HG02571 (cell line): Measurements from ENCODE around the gene ZNF786.
"Not testable (repeated sequence)": the region's sequence is repeated elsewhere in the genome, so short reads cannot be mapped to it uniquely, and the experiment has no call there.

Experiments
- ATAC-seq: cut with Tn5 transposase; IDR thresholded peaks from one replicate; pipeline ENCODE4 v1.9.1; 2021; ENCODE audit warnings: mild to moderate bottlenecking, moderate library complexity; ENCODE audit not compliant: unreplicated experiment

Gene ZNF786, protein sequence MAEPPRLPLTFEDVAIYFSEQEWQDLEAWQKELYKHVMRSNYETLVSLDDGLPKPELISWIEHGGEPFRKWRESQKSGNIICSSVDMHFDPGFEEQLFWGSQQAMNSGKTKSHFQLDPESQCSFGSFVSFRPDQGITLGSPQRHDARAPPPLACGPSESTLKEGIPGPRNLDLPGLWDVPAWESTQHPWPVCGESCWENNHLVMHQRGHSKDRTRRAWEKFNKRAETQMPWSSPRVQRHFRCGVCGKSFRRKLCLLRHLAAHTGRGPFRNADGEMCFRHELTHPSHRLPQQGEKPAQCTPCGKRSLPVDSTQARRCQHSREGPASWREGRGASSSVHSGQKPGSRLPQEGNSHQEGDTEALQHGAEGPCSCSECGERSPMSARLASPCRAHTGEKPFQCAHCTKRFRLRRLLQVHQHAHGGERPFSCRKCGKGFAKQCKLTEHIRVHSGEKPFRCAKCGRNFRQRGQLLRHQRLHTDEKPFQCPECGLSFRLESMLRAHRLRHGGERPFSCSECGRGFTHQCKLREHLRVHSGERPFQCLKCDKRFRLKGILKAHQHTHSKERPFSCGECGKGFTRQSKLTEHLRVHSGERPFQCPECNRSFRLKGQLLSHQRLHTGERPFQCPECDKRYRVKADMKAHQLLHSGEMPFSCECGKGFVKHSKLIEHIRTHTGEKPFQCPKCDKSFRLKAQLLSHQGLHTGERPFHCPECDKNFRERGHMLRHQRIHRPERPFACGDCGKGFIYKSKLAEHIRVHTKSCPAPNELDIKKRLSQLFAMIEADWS

DNA sequence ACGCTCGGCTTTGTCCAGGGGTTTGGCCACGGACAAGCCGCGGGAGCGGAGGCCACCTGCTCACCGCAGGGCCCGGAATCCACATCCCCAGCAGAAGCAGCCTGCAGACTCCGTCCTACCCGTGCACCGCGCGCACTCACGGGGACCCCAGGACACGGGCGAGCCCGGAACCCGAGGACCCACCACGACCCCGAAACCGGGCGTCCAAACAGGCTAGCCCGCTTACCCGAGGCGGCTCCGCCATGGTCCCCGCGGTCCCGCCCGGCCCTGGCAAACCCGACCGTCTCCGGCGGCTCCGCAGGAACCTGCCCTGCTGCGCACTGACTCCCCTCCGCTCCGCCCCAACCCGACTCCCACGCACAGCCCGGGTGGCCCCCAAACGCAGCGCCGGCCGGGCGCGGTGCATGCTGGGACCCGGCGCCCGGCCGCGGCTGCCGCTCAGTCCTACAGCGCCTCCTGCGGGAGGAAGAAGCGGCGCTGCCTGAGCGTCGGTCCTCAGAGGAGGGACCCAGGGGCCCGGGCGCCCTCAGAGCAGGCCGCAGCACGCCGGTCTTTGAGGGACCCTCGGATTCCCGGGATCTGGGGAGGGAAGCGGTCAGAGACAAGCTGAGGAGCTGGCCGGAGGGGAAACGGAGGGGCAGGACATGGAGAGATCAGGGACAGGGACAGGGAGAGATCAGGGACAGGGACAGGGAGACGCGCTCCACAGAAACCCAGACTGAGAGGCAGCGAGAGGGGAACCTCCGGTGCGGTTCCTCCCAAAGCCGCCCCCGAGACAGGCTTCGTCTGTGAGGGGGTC is at the start of gene ZNF786:
TSS of gene ZNF786 (minus strand) at position 322 of the 799 bp plus-strand sequence. CDS start at position 244, 78 bp downstream.
- ATAC-seq: peak; percentile 78

DNA sequence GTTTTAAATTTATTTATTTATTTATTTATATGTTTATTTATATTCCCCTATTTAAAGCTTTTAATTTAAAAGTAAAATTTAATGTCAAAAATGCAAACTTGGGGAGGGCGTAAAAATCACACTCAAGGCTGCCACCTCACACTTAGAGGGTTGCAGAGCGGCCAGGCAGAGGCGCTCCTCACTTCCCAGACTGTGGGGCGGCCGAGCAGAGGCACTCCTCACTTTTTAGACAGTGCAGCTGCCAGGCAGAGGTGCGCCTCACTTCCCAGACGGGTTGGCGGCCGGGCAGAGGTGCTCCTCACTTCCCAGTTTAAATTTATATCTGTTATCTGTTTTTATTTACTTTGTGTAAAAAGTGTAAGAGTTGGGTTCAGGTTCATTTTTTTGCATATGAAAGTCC is 45.6 kb upstream of the ZNF786 start:
- no peak for ATAC-seq

DNA sequence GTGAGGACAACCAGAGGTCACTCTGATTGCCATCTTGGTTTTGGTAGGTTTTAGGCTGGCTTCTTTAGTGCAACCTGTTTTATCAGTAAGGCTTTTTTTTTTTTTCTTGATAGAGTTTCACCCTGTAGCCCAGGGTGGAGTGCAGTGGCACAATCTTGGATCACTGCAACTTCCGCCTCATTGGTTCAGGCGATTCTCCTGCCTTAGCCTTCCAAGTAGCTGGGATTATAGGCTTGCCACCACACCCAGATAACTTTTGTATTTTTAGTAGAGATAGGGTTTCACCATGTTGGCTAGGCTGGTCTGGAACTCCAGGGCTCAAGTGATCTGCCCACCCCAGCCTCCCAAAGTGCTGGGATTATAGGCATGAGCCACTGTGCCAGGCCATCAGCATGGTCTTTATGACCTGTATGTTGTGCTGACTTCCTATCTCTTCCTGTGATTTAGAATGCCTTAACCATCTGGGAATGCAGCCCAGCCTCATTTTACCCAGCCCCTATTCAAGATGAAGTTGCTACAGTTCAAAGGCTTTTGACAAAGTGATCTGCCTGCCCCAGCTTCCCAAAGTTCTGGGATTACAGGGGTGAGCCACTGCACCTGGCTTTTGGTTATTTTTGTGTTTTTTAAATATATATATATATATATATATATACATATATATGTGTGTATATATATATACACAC is 42.7 kb upstream of the ZNF786 start:
- no peak for ATAC-seq

DNA sequence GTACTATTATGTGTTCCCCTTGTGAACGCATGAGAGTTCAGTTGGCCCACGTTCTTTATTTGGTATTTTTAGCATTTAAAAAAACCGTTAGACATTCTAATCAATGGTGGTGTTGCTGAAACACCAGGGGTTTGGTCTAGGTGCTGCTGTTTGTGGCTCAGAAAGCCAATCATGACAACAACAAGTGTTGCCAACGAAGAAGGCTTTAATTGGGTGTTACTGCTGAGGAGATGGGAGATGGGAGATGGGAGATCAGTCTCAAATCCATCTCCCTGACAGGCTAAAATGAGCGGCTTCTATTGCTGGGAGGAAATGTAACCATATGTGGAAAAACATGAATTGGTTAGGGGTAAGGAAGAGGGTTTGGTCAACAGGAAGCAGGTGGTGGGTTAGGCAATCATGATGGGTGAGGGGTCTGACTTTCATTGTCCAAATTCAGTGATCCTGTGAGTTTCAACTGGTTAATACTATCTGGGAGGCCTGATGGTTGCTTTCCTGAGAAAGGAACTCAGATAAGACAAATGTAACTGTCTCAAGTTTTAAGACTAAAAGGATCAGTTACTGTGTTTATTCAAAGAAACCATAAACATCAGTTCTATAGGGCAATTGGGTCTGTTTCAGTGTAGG is 40.2 kb upstream of the ZNF786 start:
- no peak for ATAC-seq

DNA sequence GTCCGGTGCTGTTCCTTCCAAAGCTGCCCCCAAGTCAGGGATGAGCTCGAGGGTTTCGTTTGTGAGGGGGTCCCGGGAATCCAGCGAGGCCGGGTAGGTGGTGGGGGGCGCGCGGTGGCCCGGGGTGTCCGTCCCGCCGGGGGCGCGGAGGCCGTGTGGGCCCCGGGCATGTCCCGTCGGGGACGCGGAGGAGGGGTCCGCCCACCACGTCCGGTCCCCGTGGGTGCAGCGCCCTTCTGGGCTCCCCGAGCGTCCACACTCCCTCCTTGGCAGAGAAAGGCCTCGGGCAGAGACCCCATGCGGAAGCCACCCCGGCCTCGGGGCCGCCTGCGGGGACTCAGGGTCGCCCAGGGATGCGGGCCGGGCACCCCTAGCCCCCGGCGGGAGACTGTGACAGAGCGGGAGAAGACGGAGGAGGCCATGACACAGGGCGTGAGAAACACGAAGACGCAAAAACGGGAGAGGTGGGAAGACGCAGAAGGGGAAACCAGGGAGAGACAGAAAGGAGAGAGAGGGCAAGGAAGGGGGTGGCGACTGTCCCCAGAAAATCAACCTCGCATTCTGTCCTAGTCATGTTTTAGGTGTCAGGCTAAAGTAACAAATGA is 36.2 kb upstream of the ZNF786 start:
- peak; percentile 51 for ATAC-seq

DNA sequence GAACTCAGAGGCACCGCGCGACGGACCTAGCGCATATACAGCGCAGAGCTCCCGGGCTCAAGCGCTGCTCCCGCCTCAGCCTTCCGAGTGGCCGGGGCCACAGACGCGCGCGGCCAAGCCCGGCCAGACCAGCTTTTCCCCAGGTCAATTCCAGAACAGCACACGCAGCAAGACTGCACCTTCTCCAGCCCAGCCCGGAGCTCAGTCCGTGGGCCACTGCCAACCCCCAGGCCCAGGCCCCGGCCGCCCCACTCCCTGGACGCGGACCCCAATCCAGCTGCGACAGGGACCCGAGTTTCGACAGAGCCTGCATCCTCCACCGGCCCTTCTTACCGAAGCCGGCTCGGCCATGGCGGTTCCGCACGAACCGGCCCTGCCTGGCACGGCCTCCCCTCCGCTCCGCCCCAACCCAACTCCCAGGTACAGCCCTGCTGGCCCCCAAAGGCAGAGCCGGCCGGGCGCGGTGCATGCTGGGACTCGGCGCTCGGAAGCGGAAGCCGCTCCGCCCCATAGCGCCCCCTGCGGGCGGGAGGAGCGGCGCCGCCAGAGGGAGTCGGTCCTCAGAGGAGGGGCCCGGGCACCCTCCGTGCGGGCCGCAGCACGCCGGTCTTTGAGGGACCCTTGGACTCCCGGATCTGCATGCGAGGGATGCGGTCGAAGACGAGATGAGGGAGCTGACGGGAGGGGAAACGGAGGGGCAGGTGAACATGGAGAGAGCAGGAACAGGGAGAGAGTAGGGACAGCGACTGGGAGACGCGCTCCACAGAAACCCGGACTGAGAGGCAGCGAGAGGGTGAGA is 35.5 kb upstream of the ZNF786 start, which contains the start of gene ZNF425:
TSS of gene ZNF425 (minus strand) at position 462 of the 799 bp plus-strand sequence. CDS start at position 351, 111 bp downstream.
- ATAC-seq: peak; percentile 80

DNA sequence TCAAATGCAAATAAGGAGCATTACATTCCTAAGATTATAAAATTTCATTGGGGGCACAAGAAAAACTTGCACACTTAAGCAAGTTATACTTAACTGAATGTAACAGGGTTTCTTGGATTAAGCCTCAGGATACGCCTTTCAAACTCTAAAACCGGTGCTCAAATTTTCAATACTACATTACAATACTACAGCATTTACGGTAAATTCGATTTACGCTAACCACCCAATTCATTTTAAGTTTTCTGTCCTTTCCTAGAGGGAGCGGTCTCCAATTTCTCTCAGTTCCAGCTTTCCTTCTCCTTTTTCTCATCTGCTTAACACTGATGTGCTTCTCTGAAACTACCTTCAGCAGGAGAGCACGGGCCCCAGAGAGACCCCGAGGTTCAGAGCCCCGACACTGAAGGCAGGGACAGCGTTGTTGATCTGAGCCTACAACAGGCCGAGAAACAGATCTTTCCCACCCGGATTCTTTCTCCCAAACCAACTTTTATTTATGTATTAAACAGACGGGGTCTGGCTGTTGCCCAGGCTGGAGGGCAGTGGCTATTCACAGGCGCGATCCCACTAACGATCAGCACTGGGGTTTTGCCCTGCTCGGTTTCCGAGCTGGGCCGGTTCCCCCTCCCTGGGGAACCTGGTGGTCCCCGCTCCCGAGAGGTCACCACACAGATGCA is 34.8 kb upstream of the ZNF786 start:
- ATAC-seq: no peak

DNA sequence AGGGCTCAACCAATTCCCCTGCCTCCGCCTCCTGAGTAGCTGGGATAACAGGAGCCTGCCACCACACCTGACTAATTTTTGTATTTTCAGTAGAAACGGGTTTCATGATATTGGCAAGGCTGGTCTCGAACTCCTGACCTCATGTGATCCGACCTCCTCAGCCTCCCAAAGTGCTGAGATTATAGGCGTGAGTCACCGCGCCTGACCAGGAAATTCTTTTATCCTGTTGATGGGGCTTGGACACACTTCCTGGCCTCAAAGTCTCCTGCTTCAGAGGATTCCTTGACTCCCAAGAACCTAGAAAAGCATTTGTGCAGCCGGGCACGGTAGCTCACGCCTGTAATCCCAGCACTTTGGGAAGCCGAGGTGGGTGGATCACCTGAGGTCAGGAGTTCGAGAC is 19.5 kb upstream of the ZNF786 start:
- ATAC-seq: no peak

DNA sequence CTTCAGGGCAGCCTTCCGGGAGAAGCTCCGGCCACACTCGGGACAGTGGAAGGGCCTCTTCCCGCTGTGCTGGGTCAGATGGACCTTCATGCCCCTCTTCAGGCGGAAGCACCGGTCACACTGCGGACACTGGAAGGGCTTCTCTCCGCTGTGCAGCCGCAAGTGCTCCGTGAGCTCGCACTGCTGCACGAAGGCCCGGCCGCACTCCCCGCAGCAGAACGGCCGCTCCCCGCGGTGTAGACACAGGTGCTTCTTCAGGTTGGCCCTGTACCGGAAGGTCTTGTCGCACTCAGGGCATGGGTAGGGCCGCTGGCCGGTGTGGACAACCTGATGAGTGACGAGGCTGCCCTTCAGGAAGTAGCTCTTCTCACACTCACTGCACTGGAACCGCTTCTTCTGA is 14.2 kb upstream of the ZNF786 start:
- no peak for ATAC-seq

DNA sequence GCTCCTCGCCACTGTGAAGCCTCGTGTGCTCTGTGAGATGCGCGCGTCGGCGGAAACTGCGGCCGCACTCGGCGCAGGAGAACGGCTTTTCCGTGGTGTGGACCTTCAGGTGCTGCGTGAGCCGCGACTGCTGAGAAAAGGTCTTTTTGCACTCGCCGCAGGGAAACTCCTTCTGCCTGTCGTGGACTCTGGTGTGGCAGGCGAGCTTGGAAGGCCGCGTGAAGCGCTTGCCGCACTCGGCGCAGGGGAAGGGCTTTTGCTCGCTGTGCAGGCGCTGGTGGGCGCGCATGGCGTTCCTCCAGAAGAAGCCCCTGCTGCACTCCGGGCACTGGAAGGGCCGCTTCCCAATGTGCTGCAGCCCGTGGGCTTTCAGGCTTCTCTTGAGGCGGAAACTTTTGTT is 13.7 kb upstream of the ZNF786 start:
- ATAC-seq: no peak

DNA sequence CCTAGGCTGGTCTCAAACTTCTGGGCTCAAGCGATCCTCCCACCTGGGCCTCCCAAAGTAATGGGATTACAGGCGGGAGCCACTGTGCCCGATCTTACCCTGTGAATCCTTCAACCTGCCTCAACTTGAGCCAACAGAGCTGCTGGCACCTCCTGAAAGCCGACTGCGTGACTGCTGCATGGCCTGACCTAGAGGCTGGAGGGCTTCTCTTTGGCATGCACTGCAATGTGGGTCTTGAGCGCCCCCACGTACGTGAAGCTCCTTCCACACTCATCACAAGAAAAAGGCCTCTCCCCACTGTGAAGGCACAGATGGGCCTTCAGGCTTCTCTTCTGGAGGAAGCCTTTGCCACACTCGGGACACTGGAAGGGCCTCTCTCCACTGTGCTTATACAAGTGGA is 12.9 kb upstream of the ZNF786 start:
- ATAC-seq: no peak

DNA sequence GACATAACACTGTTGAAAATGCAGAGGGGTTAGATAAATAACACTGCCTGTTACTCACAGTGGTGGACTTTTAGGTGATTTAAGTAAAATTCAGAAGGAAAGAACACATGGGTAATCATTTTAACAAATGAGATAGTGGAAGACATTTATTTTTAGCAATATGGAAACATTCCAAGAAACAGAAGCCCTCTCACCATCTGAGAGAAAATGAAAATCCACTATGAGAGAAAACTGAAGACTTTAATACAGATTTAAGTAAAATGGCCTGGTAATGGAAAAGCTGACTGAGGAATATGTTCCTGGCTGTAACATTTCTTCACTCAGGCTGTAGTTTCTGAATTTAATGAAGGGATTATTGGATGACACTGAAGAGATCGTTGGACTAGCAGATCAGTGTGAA is 12.1 kb upstream of the ZNF786 start:
- ATAC-seq: no peak

DNA sequence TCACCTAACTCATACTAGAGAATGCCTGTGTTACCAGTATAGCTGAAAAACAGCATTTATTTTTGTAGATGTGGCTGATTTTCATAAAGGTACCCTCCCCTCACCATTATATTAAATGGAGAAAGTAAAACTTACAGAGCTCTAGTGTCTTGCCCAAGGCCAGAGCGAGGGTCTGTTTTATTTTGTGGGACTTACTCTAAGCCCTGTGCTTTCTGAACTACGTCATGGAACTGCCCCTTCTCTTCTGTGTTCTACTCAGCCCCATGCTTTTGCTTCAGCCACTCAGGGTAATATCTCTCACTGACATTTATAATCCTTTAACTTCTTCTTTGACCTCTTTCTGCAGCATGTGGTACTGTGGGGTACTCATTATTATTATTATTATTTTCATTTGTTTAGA is 10.3 kb upstream of the ZNF786 start:
- ATAC-seq: no peak

DNA sequence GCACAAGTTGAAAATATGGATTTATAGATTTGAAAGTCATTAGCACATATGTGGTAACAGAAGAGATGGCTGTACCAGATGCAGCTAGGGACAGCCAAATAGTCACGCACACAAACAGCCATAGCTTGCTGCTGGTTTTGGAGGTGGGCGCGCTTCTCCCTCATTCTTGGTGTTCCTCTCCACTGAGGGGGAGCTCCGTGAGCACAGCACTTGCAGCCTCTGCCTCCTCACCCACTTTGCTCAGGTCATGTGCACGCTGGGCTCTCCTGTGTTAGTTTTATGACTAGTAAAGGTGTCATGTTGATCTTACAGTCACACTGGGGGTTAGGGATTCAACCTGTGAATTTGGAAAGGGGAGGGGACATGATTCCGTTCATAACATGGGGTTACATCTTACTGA is 8.5 kb upstream of the ZNF786 start:
- ATAC-seq: no peak

DNA sequence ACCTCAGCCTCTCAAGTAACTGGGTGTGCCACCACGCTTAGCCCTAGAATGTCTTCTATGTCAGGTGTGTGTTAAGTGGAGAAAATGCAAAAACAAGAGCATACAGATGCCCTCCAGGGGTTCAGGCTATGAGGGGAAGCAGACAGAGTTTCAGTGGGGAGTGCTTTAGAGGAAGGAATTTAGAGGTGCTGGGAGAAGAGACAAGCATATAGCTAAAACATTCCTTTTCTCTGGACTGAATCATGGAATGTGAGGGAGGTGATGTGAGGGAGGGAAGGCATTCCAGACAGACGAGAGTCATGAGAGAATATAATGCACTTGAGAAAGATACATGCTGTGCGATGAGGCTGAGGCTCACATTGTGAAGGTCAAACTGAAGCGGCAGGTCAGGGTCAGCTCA is 6.6 kb upstream of the ZNF786 start:
- no peak for ATAC-seq

DNA sequence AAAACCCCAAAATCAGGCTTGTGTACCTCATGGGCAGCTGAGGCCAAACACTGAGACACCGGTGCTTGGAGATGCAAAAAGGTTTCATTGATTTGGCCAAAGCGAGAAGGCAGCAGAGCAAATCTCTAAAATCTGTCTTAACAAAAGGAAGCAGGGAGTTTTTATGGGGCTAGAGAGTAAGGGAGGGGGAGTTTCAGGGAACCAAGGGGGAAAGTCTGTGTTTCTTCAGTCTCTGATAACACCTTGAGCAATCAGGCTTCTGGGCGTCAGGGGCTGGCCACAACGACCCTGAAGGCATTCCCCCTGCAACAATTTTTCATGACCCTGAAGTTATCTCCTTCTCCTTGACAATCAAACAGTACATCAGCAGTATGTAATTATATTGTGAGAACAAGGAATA is 2.7 kb upstream of the ZNF786 start:
- no peak for ATAC-seq

DNA sequence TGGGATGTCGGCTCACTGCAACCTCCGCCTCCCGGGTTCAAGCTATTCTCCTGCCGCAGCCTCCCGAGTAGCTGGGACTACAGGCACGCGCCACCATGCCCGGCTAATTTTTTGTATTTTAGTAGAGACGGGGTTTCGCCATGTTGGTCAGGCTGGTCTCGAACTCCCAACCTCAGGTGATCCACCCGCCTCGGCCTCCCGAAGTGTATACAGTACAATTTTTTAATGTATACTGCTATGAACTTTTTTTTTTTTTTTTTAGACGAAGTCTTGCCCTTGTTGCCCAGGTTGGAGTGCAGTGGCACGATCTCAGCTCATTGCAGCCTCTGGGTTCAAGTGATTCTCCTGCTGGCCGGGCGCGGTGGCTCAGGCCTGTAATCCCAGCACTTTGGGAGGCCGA is 1.7 kb upstream of the ZNF786 start:
- not testable (repeated sequence) for ATAC-seq

DNA sequence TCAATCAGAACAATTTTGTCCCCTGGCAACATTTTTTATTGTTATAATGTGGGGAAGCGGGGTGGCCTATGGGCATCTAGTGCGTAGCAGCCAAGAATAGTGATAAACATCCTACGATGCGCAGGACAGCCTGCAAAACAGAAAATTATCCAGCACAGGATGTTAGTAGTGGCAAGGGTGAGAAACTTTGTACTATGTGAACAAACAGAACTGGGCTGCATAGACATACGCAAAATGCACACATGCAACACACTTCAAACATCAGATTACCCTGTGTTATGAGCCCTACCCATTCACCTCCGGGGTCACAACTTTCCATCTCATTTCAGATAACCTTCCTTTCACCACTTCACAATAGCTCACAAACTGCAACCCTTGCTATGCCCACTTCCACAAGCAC is 3.1 kb downstream of the ZNF786 start:
- ATAC-seq: no peak
